ENCODE measurements around the gene OGDH. TPM values are rescaled to one million over a fixed set of nuclear protein-coding genes. Genes with fewer than 3 reads are reported as not detected.

The OGDH gene
- total RNA-seq, 1 donor from 2014 or later = 68.0 TPM

DNA sequence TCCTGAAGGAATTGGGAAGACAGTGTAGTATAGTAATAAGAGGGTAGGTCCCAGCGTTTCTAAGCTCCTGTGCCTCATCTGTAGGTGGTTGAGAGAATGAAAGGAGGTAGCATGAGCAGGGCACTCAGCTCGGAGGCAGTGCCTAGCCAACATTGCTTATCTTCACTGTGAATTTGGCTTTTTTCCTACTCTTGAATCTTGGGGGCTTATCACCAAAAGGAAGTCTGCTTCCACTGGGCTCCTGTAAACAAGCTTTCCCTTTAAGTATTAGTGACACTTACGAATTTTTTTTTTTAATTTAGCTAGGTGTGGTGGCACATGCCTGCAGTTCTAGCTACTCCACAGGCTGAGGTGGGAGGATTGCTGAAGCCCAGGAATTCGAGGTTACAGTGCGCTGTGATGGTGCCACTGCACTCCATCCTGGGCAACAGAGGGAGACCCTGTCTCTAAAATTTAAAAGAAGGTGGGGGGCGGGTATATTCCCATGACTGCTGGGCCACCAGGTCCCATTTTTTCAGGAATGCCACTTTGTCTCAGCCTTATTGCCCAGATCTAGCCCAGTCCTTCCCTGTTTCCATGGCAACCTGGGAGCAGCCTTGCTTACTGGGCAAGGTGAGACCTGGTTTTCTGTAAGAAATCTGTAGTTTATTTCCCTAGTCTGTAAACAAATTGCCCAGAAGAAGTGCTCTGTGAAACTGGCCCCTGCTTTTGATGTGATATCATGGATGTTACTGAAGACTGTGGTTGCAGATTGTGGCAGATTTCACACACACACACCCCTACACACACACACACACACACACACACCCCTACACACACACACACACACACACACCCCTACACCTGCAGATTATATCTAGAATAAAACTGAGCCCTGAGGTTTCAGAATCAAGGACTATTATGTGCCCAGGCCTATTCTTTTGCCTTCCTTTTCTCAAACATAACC, 19.4 kb downstream of the OGDH start:
- no peak overlapping the region for H3K27ac Mint-ChIP-seq (ENCODE audit: unreplicated experiment)
- H3K36me3 Mint-ChIP-seq (ENCODE audit: unreplicated experiment) = peaks cover 7% of the 10 kb centered on the region
- peaks cover 30% of the 10 kb centered on the region for H3K4me1 Mint-ChIP-seq (ENCODE audit: unreplicated experiment)
- H3K4me3 Mint-ChIP-seq (ENCODE audit: unreplicated experiment) = no peak overlapping the region
- DNase-seq (ENCODE audit: extremely low spot score, unreplicated experiment) = no peak
- TF ChIP-seq, protein P1, sequence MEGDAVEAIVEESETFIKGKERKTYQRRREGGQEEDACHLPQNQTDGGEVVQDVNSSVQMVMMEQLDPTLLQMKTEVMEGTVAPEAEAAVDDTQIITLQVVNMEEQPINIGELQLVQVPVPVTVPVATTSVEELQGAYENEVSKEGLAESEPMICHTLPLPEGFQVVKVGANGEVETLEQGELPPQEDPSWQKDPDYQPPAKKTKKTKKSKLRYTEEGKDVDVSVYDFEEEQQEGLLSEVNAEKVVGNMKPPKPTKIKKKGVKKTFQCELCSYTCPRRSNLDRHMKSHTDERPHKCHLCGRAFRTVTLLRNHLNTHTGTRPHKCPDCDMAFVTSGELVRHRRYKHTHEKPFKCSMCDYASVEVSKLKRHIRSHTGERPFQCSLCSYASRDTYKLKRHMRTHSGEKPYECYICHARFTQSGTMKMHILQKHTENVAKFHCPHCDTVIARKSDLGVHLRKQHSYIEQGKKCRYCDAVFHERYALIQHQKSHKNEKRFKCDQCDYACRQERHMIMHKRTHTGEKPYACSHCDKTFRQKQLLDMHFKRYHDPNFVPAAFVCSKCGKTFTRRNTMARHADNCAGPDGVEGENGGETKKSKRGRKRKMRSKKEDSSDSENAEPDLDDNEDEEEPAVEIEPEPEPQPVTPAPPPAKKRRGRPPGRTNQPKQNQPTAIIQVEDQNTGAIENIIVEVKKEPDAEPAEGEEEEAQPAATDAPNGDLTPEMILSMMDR (IDR thresholded peaks at IDR 0.05) = no peak
- H3K9me3 Mint-ChIP-seq (ENCODE audit: unreplicated experiment) = no peaks in the 10 kb centered on the region
- H3K27me3 Mint-ChIP-seq (ENCODE audit: unreplicated experiment) = no peaks in the 10 kb centered on the region

DNA sequence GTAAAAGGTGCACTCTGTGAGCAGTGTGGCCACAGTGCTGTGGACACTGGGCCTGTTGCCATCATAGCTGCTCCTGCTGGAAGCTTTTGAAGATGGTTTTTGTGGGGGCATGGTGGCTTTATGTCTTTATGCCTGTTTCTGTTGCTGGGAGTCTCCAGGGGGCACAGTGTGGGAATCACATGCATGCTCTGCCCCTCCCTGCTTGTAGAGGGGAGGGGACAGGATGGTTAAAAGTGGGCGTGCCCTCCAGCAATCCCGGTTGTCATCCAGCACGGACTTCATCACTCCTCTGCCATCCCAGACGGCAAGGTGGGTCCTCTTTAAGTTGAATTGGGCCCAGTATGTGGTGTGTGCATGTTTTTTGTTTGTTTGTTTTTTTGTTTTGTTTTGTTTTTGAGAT, 20.2 kb downstream of the OGDH start:
- no peak for DNase-seq (ENCODE audit: extremely low spot score, unreplicated experiment)
- TF ChIP-seq, protein P1 (IDR thresholded peaks at IDR 0.05) = no peak
- Mint-ChIP-seq H3K4me3 (ENCODE audit: unreplicated experiment) (no peak overlapping the region), H3K27ac (ENCODE audit: unreplicated experiment) (no peak overlapping the region), H3K9me3 (ENCODE audit: unreplicated experiment) (no peaks in the 10 kb centered on the region), H3K36me3 (ENCODE audit: unreplicated experiment) (peaks cover 7% of the 10 kb centered on the region), H3K4me1 (ENCODE audit: unreplicated experiment) (peaks cover 32% of the 10 kb centered on the region), H3K27me3 (ENCODE audit: unreplicated experiment) (no peaks in the 10 kb centered on the region)

DNA sequence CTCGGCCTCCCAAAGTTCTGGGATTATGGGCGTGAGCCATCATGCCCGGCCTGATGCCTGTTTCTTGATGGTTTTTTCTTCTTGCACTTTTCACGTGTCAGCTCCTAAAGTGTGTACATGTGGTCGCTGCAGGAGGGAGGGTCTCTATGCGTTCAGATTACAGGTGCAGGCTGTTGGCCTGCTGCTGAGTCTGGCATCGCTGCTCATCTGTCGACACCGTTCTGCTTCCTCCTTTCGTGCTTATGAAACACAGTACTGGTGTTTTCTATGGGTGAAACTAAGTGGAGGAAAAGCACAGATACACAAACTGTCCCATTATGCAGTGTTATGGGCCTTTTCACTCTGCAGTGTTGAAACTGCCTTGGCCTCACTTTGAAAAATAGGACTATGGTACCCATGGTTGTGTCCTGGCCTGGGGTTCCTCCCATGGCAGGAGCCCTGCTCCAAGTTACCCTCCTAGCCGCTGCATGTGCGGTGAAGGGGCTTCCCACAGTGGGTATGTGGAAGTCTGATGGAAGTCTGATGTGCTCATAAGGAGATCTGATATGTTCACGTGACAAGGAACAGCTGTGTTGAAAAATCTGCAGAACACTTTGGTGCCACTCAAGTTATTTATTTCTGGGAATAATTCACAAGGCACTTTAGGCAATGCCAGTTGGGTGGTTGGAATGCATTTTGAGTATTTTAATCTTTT, 23.5 kb downstream of the OGDH start:
- Mint-ChIP-seq H3K36me3 (ENCODE audit: unreplicated experiment) (peaks cover 8% of the 10 kb centered on the region), H3K27ac (ENCODE audit: unreplicated experiment) (peak overlapping the region; percentile 18), H3K4me3 (ENCODE audit: unreplicated experiment) (no peak overlapping the region), H3K9me3 (ENCODE audit: unreplicated experiment) (no peaks in the 10 kb centered on the region), H3K4me1 (ENCODE audit: unreplicated experiment) (peaks cover 45% of the 10 kb centered on the region), H3K27me3 (ENCODE audit: unreplicated experiment) (no peaks in the 10 kb centered on the region)
- TF ChIP-seq, protein P1 (IDR thresholded peaks at IDR 0.05) = no peak
- DNase-seq (ENCODE audit: extremely low spot score, unreplicated experiment) = no peak

DNA sequence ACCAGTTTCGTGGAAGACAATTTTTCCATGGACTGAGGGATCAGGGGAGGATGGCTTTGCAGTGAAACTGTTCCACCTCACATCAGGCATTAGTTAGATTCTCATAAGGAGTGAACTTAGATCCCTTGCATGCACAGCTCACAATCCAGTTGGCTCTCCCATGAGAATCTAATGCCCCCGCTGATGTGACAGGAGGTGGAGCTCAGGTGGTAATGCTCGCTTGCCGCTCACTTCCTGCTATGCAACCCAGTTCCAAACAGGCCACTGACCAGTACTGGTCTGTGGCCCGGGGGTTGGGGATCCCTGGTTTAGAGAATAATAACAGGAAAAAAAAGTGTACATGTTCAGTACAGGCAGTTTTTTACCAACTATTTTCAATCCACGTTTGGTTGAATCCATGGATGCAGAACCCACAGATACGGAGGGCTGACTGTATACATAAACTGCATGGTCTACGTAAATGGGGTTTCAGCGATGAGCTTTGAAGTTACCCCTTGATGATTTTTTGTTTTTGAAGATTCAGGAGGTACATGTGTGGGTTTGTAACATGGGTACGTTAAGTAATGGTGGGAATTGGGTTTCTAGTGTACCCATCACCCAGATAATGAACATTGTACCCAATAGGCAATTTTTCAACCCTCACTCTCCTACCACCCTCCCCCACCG, 24.5 kb downstream of the OGDH start:
- H3K4me1 Mint-ChIP-seq (ENCODE audit: unreplicated experiment) = peaks cover 47% of the 10 kb centered on the region
- no peak for DNase-seq (ENCODE audit: extremely low spot score, unreplicated experiment)
- H3K36me3 Mint-ChIP-seq (ENCODE audit: unreplicated experiment) = peaks cover 8% of the 10 kb centered on the region
- peak overlapping the region; percentile 90 for H3K27ac Mint-ChIP-seq (ENCODE audit: unreplicated experiment)
- H3K27me3 Mint-ChIP-seq (ENCODE audit: unreplicated experiment) = no peaks in the 10 kb centered on the region
- H3K9me3 Mint-ChIP-seq (ENCODE audit: unreplicated experiment) = no peaks in the 10 kb centered on the region
- no peak overlapping the region for H3K4me3 Mint-ChIP-seq (ENCODE audit: unreplicated experiment)
- TF ChIP-seq, protein P1 (IDR thresholded peaks at IDR 0.05) = no peak
